Sigmoid colon (tissue), 7 donors: ENCODE data around the gene ANGPTL8. TPM values are rescaled to one million over a fixed set of nuclear protein-coding genes. Genes with fewer than 3 reads are reported as not detected.
A peak's percentile ranks its signal among the peaks of the same experiment; 100 is the strongest.

Experiments used
- DNase-seq: peaks from one replicate; pipeline ENCODE4 v3.0.0-alpha.2; 2019
- H3K27ac ChIP-seq, 4 donors: fragments of 200-600 bp; sonication (generic); one replicate each; pipeline ENCODE4 v1.5.1; 2016 to 2019; ENCODE audit warnings: mild to moderate bottlenecking in 1 of 4
- H3K27me3 ChIP-seq, 3 donors: fragments of 200-600 bp; sonication (generic); one replicate each; pipeline ENCODE4 v1.5.1; 2019; ENCODE audit warnings: mild to moderate bottlenecking in 1 of 3
- H3K36me3 ChIP-seq, 4 donors: fragments of 200-600 bp; sonication (generic); one replicate each; pipeline ENCODE4 v1.5.1; 2016 to 2019
- H3K4me1 ChIP-seq, 4 donors: fragments of 200-600 bp; sonication (generic); one replicate each; pipeline ENCODE4 v1.5.1; 2017 to 2019
- H3K4me3 ChIP-seq, 4 donors: fragments of 200-600 bp; sonication (generic); one replicate each; pipeline ENCODE4 v1.5.1; 2017 to 2019; ENCODE audit warnings: mild to moderate bottlenecking in 2 of 4, moderate library complexity in 1 of 4
- H3K9me3 ChIP-seq, 4 donors: fragments of 200-600 bp in 3 of 4; sonication (generic) in 3 of 4; one replicate each; pipeline versions ENCODE4 v1.5.1 to v1.6.1; 2013 to 2019
- CTCF ChIP-seq, 4 experiments: fragments of 450-650 bp in 3 of 4; fragments of 200-600 bp in 1 of 4; IDR thresholded peaks; one replicate each; pipeline ENCODE4 v1.5.1; 2016 to 2019; ENCODE audit warnings: antibody characterized with exemption in 4 of 4, mild to moderate bottlenecking in 3 of 4, moderate library complexity in 2 of 4
- EP300 ChIP-seq, 4 donors: sonication (generic); formaldehyde crosslinking; IDR thresholded peaks; one replicate each; pipeline ENCODE4 v1.6.1; 2017; ENCODE audit warnings: antibody characterized with exemption in 4 of 4
- POLR2A ChIP-seq, 2 donors: fragments of 450-650 bp; IDR thresholded peaks; one replicate each; pipeline ENCODE4 v1.6.1; 2016; ENCODE audit warnings: antibody characterized with exemption in 2 of 2, mild to moderate bottlenecking in 2 of 2, moderate library complexity in 2 of 2
- POLR2AphosphoS5 ChIP-seq, 4 donors: sonication (generic); formaldehyde crosslinking; IDR thresholded peaks; one replicate each; pipeline ENCODE4 v1.6.1; 2017; ENCODE audit warnings: antibody characterized with exemption in 4 of 4
- WGBS, 2 donors: extraction: QIAGEN DNeasy Blood & Tissue Kit; methylation state at CpG; one replicate each; pipeline ENCODE4 v1.1.7; 2013; 5-methylcytosine and 5-hydroxymethylcytosine counted together
- intact Hi-C: fragments of 100-400 bp; cut with DNase I; formaldehyde crosslinking; loops from one replicate; pipeline ENCODE4 v1.15.1; 2023
- polyA plus RNA-seq, 3 donors: library from polyadenylated mRNA; stranded (reverse); fragments of 200-250 nt; gene quantifications; one replicate each; pipeline ENCODE4 v1.2.3, GENCODE V29; 2013
- total RNA-seq, 4 donors: library from RNA; depleted of rRNA; stranded (reverse); fragments of >200 nt; gene quantifications; one replicate each; pipeline ENCODE4 v1.1.0, GENCODE V29; 2016
- donor health status: healthy with polysubstance abuse.
- donor health status: Bipolar disorder and iron deficiency.
- donor health status: healthy.

The ANGPTL8 gene
- total and polyA plus RNA-seq, 7 donors = 8.1 TPM; not detected in 6

DNA sequence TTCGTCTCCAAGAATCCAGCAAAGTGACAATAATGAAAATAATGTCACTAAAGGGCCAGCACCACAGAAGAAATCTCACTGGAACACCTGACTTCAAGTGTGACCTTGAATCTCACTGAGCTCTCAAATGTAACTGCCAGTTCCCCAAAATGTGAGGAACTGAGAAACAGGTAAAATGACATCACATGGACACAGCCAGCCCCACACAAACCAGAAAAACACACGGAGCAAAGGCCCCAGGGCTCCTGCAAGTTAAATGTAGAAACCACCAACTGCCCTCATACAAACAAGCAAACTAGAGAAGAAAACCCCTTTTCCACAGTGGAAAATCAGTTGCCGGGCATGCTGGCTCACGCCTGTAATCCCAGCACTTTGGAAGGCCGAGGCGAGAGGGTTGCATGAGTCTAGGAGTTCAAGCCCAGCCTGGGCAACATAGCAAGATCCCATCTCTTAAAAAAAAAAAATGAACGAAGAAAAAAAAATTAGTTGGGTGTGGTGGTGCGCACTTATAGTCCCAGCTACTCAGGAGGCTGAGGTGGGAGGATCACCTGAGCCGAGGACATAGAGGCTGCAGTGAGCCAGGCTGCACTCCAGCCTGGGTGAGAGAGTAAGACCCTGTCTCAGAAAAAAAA, 33.4 kb upstream of the ANGPTL8 start:
- peaks cover 0 to 18% (median 2%) of the 10 kb centered on the region in 4 donors for H3K36me3 ChIP-seq
- 82 to 87% methylated on average over 9 of the region's 9 CpGs for WGBS, 2 donors
- TF ChIP-seq EP300 (IDR thresholded peaks at IDR 0.05) (no peak), POLR2AphosphoS5 (IDR thresholded peaks at IDR 0.05) (no peak), POLR2A (IDR thresholded peaks at IDR 0.05) (no peak), CTCF (IDR thresholded peaks at IDR 0.05) (no peak)
- H3K4me3 ChIP-seq = no peak overlapping the region
- no peak for DNase-seq
- peaks cover 0 to 43% (median 34%) of the 10 kb centered on the region in 4 donors for H3K4me1 ChIP-seq
- H3K27me3 ChIP-seq = no peaks in the 10 kb centered on the region
- H3K9me3 ChIP-seq = no peaks in the 10 kb centered on the region
- intact Hi-C loops = loop anchor here (2.0 to 10.0 kb wide), 2 partner anchors 169 to 261 kb away; no protein-coding TSS in a partner anchor
- peak overlapping the region; percentile 91 to 98 (median 94) for H3K27ac ChIP-seq

DNA sequence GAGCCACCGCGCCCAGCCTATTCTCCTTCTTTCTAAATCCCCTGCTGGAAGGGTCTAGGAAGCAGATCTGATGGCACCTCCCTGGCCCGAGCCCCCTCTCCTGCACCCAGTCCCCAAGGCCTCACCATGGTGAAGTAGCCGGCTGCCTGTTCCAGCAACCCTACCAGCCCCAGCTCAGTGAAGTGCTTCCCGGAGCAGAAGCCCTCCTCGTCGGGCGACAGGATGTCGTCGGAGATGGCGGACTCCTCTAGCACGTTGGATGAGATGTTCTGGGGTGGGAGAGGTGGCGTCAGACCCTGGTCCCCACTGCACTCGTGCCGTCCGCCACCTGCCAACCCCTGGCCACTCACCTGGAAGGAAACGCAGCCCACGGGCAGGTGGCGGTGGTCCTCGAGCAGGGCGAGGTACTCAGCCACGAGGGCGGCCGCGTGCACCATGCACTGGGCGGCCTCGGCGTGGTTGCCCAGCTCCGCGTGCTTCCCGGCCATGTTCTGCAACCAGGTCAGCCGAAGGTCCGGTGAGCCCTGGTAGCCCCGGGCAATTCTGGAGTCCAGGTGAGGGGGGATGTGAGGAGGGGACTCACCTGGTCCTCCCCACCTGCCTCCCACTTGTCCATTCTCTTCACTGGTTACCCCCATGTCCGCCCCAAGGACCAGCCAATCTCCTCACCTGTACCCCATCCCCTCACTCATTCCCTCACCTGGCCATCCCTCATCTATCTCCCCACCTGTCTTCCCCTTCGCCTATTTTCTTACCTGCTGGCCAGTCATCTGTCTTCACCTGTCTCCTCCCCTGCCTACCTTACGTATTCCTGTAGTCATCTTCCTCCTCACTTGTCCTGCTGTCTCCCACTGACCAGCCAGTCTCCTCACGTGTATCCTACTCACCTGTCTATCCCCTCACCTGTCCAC, 30.6 kb upstream of the ANGPTL8 start:
- H3K36me3 ChIP-seq = peaks cover 0 to 36% (median 3%) of the 10 kb centered on the region in 4 donors

GRCh38 chr19:11209839-11210655, 29.4 kb upstream of the ANGPTL8 start:
- peaks cover 0 to 44% (median 7%) of the 10 kb centered on the region in 4 donors for H3K36me3 ChIP-seq
- H3K4me1 ChIP-seq = peaks cover 0 to 8% (median 5%) of the 10 kb centered on the region in 4 donors
- TF ChIP-seq POLR2A (IDR thresholded peaks at IDR 0.05) (no peak), POLR2AphosphoS5 (IDR thresholded peaks at IDR 0.05) (no peak), CTCF (IDR thresholded peaks at IDR 0.05) (no peak), EP300 (IDR thresholded peaks at IDR 0.05) (no peak)
- no peaks in the 10 kb centered on the region for H3K9me3 ChIP-seq
- no peaks in the 10 kb centered on the region for H3K27me3 ChIP-seq
- 86 to 87% methylated on average over 2 of the region's 2 CpGs for WGBS, 2 donors
- intact Hi-C loops = loop anchor here (10.0 kb wide), 1 partner anchor 265 kb away; no protein-coding TSS in a partner anchor
- no peak for DNase-seq
- peak overlapping the region in 2 of 4 donors; percentile 55 to 67 for H3K27ac ChIP-seq
- no peak overlapping the region for H3K4me3 ChIP-seq

More for the DNA sequence above, 30.6 kb upstream of the ANGPTL8 start:
- H3K4me1 ChIP-seq = peaks cover 0 to 20% (median 17%) of the 10 kb centered on the region in 4 donors
- no peaks in the 10 kb centered on the region for H3K27me3 ChIP-seq
- H3K27ac ChIP-seq = peak overlapping the region in 2 of 4 donors; percentile 55 to 67
- DNase-seq = no peak
- whole genome bisulfite sequencing, 2 donors = 87 to 91% methylated on average over 38 of the region's 38 CpGs
- H3K4me3 ChIP-seq = no peak overlapping the region
- intact Hi-C loops = loop anchor here (10.0 kb wide), 1 partner anchor 264 kb away; no protein-coding TSS in a partner anchor
- TF ChIP-seq CTCF (IDR thresholded peaks at IDR 0.05) (no peak), POLR2A (IDR thresholded peaks at IDR 0.05) (no peak), EP300 (IDR thresholded peaks at IDR 0.05) (no peak), POLR2AphosphoS5 (IDR thresholded peaks at IDR 0.05) (no peak)
- no peaks in the 10 kb centered on the region for H3K9me3 ChIP-seq

DNA sequence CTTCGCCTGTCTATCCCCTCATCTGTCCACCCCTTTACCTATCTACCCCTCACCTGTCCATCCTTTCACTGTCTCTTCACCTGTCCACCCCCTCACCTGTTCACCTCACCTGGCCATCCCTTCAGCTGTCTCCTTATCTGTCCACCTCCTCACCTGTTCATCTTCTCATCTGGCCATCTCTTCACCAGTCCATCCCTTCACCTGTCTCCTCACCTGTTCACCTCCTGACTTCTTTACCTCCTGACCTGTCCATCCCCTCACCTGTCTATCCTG, 28.8 kb upstream of the ANGPTL8 start:
- H3K9me3 ChIP-seq = no peaks in the 10 kb centered on the region
- WGBS, 2 donors = 87 to 92% methylated on average over 1 of the region's 1 CpG
- no peak for DNase-seq
- no peak for TF ChIP-seq EP300 (IDR thresholded peaks at IDR 0.05)
- no peak for TF ChIP-seq POLR2AphosphoS5 (IDR thresholded peaks at IDR 0.05)
- TF ChIP-seq POLR2A (IDR thresholded peaks at IDR 0.05) = no peak
- no peak for TF ChIP-seq CTCF (IDR thresholded peaks at IDR 0.05)
- peak overlapping the region in 1 of 4 donors; percentile 55 for H3K27ac ChIP-seq
- intact Hi-C loops = no loop called here
- peaks cover 0 to 50% (median 9%) of the 10 kb centered on the region in 4 donors for H3K36me3 ChIP-seq
- H3K27me3 ChIP-seq = no peaks in the 10 kb centered on the region
- H3K4me3 ChIP-seq = no peak overlapping the region
- H3K4me1 ChIP-seq = peaks cover 0 to 2% (median 0%) of the 10 kb centered on the region in 4 donors
